H9 (cell line): Measurements from ENCODE around the gene LARP6. TPM values are rescaled to one million over a fixed set of nuclear protein-coding genes. Genes with fewer than 3 reads are reported as not detected.

Experiments
- DNase-seq: peaks from one replicate; pipeline ENCODE4 v3.0.0-alpha.2; 2017
- H2AFZ ChIP-seq: one replicate; pipeline ENCODE4 v1.6.1; 2013; ENCODE audit warnings: mild to moderate bottlenecking, low read length, control low read depth, moderate library complexity
- H2AK5ac ChIP-seq: 2 replicates; pipeline ENCODE4 v1.6.1; 2013; ENCODE audit warnings: low read length, control low read depth, mixed read lengths; ENCODE audit not compliant: insufficient read length
- H2BK120ac ChIP-seq: one replicate; pipeline ENCODE4 v1.6.1; 2013; ENCODE audit warnings: low read depth, mild to moderate bottlenecking, low read length, control low read depth, inconsistent platforms; ENCODE audit not compliant: poor library complexity, severe bottlenecking
- H2BK12ac ChIP-seq: 2 replicates; pipeline ENCODE4 v1.6.1; 2013; ENCODE audit warnings: low read length, control low read depth, mixed read lengths, low read depth; ENCODE audit not compliant: insufficient read length
- H2BK15ac ChIP-seq: 2 replicates; pipeline ENCODE4 v1.6.1; 2013; ENCODE audit warnings: low read depth, low read length, control low read depth
- H2BK20ac ChIP-seq: one replicate; pipeline ENCODE4 v1.6.1; 2013; ENCODE audit warnings: low read depth, mild to moderate bottlenecking, low read length, control low read depth, inconsistent platforms; ENCODE audit not compliant: poor library complexity, severe bottlenecking
- H2BK5ac ChIP-seq: 2 replicates; pipeline ENCODE4 v1.6.1; 2013; ENCODE audit warnings: low read length, control low read depth, mixed read lengths; ENCODE audit not compliant: insufficient read length
- H3K14ac ChIP-seq: 2 replicates; pipeline ENCODE4 v1.6.1; 2013; ENCODE audit warnings: low read length, control low read depth; ENCODE audit not compliant: insufficient read depth
- H3K18ac ChIP-seq: 2 replicates; pipeline ENCODE4 v1.6.1; 2013; ENCODE audit warnings: low read depth, mild to moderate bottlenecking, mixed read lengths, low read length, control low read depth; ENCODE audit not compliant: insufficient read length
- H3K23ac ChIP-seq: 2 replicates; pipeline ENCODE4 v1.6.1; 2013; ENCODE audit warnings: low read length, control low read depth, mixed read lengths, low read depth; ENCODE audit not compliant: insufficient read length
- H3K23me2 ChIP-seq: 2 replicates; pipeline ENCODE4 v1.6.1; 2013; ENCODE audit warnings: low read depth, mild to moderate bottlenecking, mixed read lengths, low read length, control low read depth; ENCODE audit not compliant: insufficient read length, poor library complexity, severe bottlenecking
- H3K27ac ChIP-seq: 2 replicates; pipeline ENCODE4 v1.5.1; 2013; ENCODE audit warnings: low read length, control low read depth, mixed read lengths, low read depth; ENCODE audit not compliant: insufficient read length
- H3K27me3 ChIP-seq: 2 replicates; pipeline ENCODE4 v1.6.1; 2013; ENCODE audit warnings: low read length, control low read depth, inconsistent platforms; ENCODE audit not compliant: insufficient read depth
- H3K4ac ChIP-seq: 2 replicates; pipeline ENCODE4 v1.6.1; 2013; ENCODE audit warnings: low read depth, mild to moderate bottlenecking, control low read depth, inconsistent platforms, low read length, moderate library complexity
- H3K4me1 ChIP-seq: 2 replicates; pipeline ENCODE4 v1.6.1; 2013; ENCODE audit warnings: low read length, control low read depth, inconsistent platforms; ENCODE audit not compliant: insufficient read depth
- H3K4me2 ChIP-seq: 2 replicates; pipeline ENCODE4 v1.6.1; 2013; ENCODE audit warnings: low read length, control low read depth, mixed read lengths; ENCODE audit not compliant: insufficient read length, insufficient read depth
- H3K56ac ChIP-seq: 2 replicates; pipeline ENCODE4 v1.6.1; 2013; ENCODE audit warnings: low read depth, mild to moderate bottlenecking, mixed read lengths, low read length, control low read depth; ENCODE audit not compliant: insufficient read length
- H3K79me1 ChIP-seq: 2 replicates; pipeline ENCODE4 v1.6.1; 2013; ENCODE audit warnings: low read depth, mild to moderate bottlenecking, moderate library complexity, low read length, control low read depth, inconsistent platforms; ENCODE audit not compliant: insufficient read depth, poor library complexity, severe bottlenecking
- H3K79me2 ChIP-seq: 2 replicates; pipeline ENCODE4 v1.6.1; 2013; ENCODE audit warnings: low read length, control low read depth, inconsistent platforms; ENCODE audit not compliant: insufficient read depth
- H3K9ac ChIP-seq: 2 replicates; pipeline ENCODE4 v1.6.1; 2013; ENCODE audit warnings: low read length, control low read depth, mixed read lengths; ENCODE audit not compliant: insufficient read length; ENCODE audit errors: extremely low read depth
- H3K9me3 ChIP-seq: one replicate; pipeline ENCODE4 v1.6.1; 2013; ENCODE audit warnings: low read depth, low read length, inconsistent platforms; ENCODE audit not compliant: control insufficient read depth
- H3T11ph ChIP-seq: one replicate; pipeline ENCODE4 v1.6.1; 2013; ENCODE audit warnings: mild to moderate bottlenecking, low read length, control low read depth, inconsistent platforms
- H4K20me1 ChIP-seq: one replicate; pipeline ENCODE4 v1.6.1; 2013; ENCODE audit not compliant: control insufficient read depth, insufficient read length, insufficient read depth
- H4K5ac ChIP-seq: 2 replicates; pipeline ENCODE4 v1.6.1; 2013; ENCODE audit warnings: low read depth, mild to moderate bottlenecking, mixed read lengths, low read length, control low read depth; ENCODE audit not compliant: insufficient read length
- H4K8ac ChIP-seq: replicated peaks from 2 replicates; pipeline ENCODE4 v1.6.1; 2013; ENCODE audit warnings: low read length, control low read depth, mixed read lengths, low read depth; ENCODE audit not compliant: insufficient read length
- H4K91ac ChIP-seq: 2 replicates; pipeline ENCODE4 v1.6.1; 2013; ENCODE audit warnings: low read depth, mild to moderate bottlenecking, moderate library complexity, mixed read lengths, low read length, control low read depth; ENCODE audit not compliant: insufficient read length
- H3K27ac Mint-ChIP-seq, 3 experiments: 2 replicates in 2 of 3; 3 replicates in 1 of 3; pipeline ENCODE4 v1.8.0; 2020 to 2021; ENCODE audit warnings: mixed read lengths in 3 of 3, mild to moderate bottlenecking in 1 of 3, moderate library complexity in 1 of 3
- H3K27me3 Mint-ChIP-seq: 2 replicates; pipeline ENCODE4 v1.8.0; 2021; ENCODE audit warnings: low read depth, mild to moderate bottlenecking, moderate library complexity, mixed read lengths
- H3K36me3 Mint-ChIP-seq, 3 experiments: 2 replicates in 2 of 3; 3 replicates in 1 of 3; pipeline ENCODE4 v1.8.0; 2020 to 2021; ENCODE audit warnings: low read depth in 3 of 3, mixed read lengths in 3 of 3; ENCODE audit not compliant: insufficient read depth in 1 of 3
- H3K4me1 Mint-ChIP-seq, 2 experiments: 2 replicates each; pipeline ENCODE4 v1.8.0; 2020; ENCODE audit warnings: mixed read lengths in 2 of 2
- H3K4me3 Mint-ChIP-seq, 2 experiments: 2 replicates in 1 of 2; 3 replicates in 1 of 2; pipeline ENCODE4 v1.8.0; 2020 to 2021; ENCODE audit warnings: mild to moderate bottlenecking in 2 of 2, mixed read lengths in 2 of 2, moderate library complexity in 1 of 2
- H3K9me3 Mint-ChIP-seq, 2 experiments: 2 replicates in 1 of 2; 3 replicates in 1 of 2; pipeline ENCODE4 v1.8.0; 2020; ENCODE audit warnings: mild to moderate bottlenecking in 2 of 2, mixed read lengths in 2 of 2, moderate library complexity in 1 of 2
- CTCF ChIP-seq: fragments of 200-600 bp; sonication (generic); conservative IDR thresholded peaks from 3 replicates; pipeline ENCODE4 v1.8.0; 2021; ENCODE audit warnings: antibody characterized with exemption, mild to moderate bottlenecking
- WGBS: extraction: QIAGEN DNeasy Blood & Tissue Kit; methylation state at CpG from one replicate; pipeline ENCODE4 v1.1.7; 2013; ENCODE audit warnings: missing lambda C conversion rate, low lambda C conversion rate, mixed read lengths; ENCODE audit not compliant: insufficient read length; ENCODE audit errors: extremely low coverage; 5-methylcytosine and 5-hydroxymethylcytosine counted together
- total RNA-seq: library from RNA; stranded (reverse); gene quantifications from 2 replicates; pipeline ENCODE4 v1.2.1, GENCODE V29; 2021

Gene LARP6
- total RNA-seq, 1 experiment from 2014 or later = 18.9 TPM

GRCh38 chr15:70812827-70813364, 41.1 kb downstream of the LARP6 start:
- Mint-ChIP-seq H3K4me1 (peaks cover 5 to 8% of the 10 kb centered on the region in 2 experiments; a peak in 3 of 4 replicates), H3K4me3 (no peak overlapping the region; a peak in 1 of 5 replicates), H3K27me3 (no peaks in the 10 kb centered on the region), H3K27ac (no peak overlapping the region), H3K36me3 (no peaks in the 10 kb centered on the region; a peak in 1 of 7 replicates), H3K9me3 (no peaks in the 10 kb centered on the region)
- H3K23me2 ChIP-seq = no peaks in the 10 kb centered on the region
- no peak for DNase-seq
- H4K8ac ChIP-seq = no peak overlapping the region
- H3K4me1 ChIP-seq = peaks cover 2% of the 10 kb centered on the region
- H3K9ac ChIP-seq = no peak overlapping the region
- H3K14ac ChIP-seq = no peak overlapping the region
- WGBS = no CpG with 5 or more reads among the region's 4 CpGs
- no peak overlapping the region for H2AFZ ChIP-seq
- H2BK15ac ChIP-seq = no peak overlapping the region
- H2BK120ac ChIP-seq = no peak overlapping the region
- no peak overlapping the region for H3K27ac ChIP-seq
- H3K56ac ChIP-seq = no peak overlapping the region
- no peak overlapping the region for H2BK5ac ChIP-seq
- H2AK5ac ChIP-seq = no peak overlapping the region
- H2BK20ac ChIP-seq = no peak overlapping the region
- H3K79me1 ChIP-seq = no peaks in the 10 kb centered on the region
- no peak overlapping the region for H3K4ac ChIP-seq
- no peaks in the 10 kb centered on the region for H3K79me2 ChIP-seq
- no peak overlapping the region for H3K4me2 ChIP-seq
- no peak overlapping the region for H3K18ac ChIP-seq
- H2BK12ac ChIP-seq = no peak overlapping the region
- H3K9me3 ChIP-seq = no peaks in the 10 kb centered on the region
- H3T11ph ChIP-seq = no peak overlapping the region
- H4K5ac ChIP-seq = no peak overlapping the region
- no peaks in the 10 kb centered on the region for H4K20me1 ChIP-seq
- no peak for TF ChIP-seq CTCF
- no peak overlapping the region for H3K23ac ChIP-seq
- no peaks in the 10 kb centered on the region for H3K27me3 ChIP-seq
- no peak overlapping the region for H4K91ac ChIP-seq
